GM21786 (cell line): ENCODE results near the gene CERS6.
"Not testable (repeated sequence)": the region's sequence is repeated elsewhere in the genome, so short reads cannot be mapped to it uniquely, and the experiment has no call there.

Experiments used
- ATAC-seq: cut with Tn5 transposase; IDR thresholded peaks from one replicate; pipeline ENCODE4 v1.9.1; 2021; ENCODE audit not compliant: unreplicated experiment

The CERS6 gene

GRCh38 chr2:168633200-168633599 is 177.1 kb downstream of the CERS6 start:
- no peak for ATAC-seq

GRCh38 chr2:168633895-168634294 is 177.8 kb downstream of the CERS6 start:
- peak; percentile 55 for ATAC-seq

GRCh38 chr2:168635065-168635577 is 179.0 kb downstream of the CERS6 start:
- ATAC-seq = peak; percentile 46

- ATAC-seq = no peak
Measured at GRCh38 chr2:168639018-168639417, 182.9 kb downstream of the CERS6 start.

- ATAC-seq = no peak
Measured at GRCh38 chr2:168639441-168639898, 183.4 kb downstream of the CERS6 start.

GRCh38 chr2:168640039-168640438 is 184.0 kb downstream of the CERS6 start:
- no peak for ATAC-seq

GRCh38 chr2:168641636-168642035 is 185.6 kb downstream of the CERS6 start:
- no peak for ATAC-seq

- peak; percentile 59 for ATAC-seq
Measured at GRCh38 chr2:168642873-168643272, 186.8 kb downstream of the CERS6 start.

GRCh38 chr2:168643979-168644378 is 187.9 kb downstream of the CERS6 start:
- no peak for ATAC-seq

- no peak for ATAC-seq
Measured at GRCh38 chr2:168645696-168646338, 189.7 kb downstream of the CERS6 start.

- no peak for ATAC-seq
Measured at GRCh38 chr2:168649105-168649504, 193.0 kb downstream of the CERS6 start.

- ATAC-seq = no peak
Measured at GRCh38 chr2:168649562-168649961, 193.5 kb downstream of the CERS6 start.

GRCh38 chr2:168650139-168650538 is 194.1 kb downstream of the CERS6 start:
- no peak for ATAC-seq

- no peak for ATAC-seq
Measured at GRCh38 chr2:168650781-168651180, 194.7 kb downstream of the CERS6 start.

GRCh38 chr2:168652997-168653921 is 197.2 kb downstream of the CERS6 start:
- ATAC-seq = no peak

GRCh38 chr2:168654705-168655104 is 198.6 kb downstream of the CERS6 start:
- no peak for ATAC-seq

- ATAC-seq = no peak
Measured at GRCh38 chr2:168655207-168655606, 199.1 kb downstream of the CERS6 start.

- ATAC-seq = not testable (repeated sequence)
Measured at GRCh38 chr2:168657378-168657777, 201.3 kb downstream of the CERS6 start.

- ATAC-seq = no peak
Measured at GRCh38 chr2:168658706-168659105, 202.6 kb downstream of the CERS6 start.

GRCh38 chr2:168660870-168661862 is 205.1 kb downstream of the CERS6 start:
- ATAC-seq = no peak

GRCh38 chr2:168661863-168662256 is 205.8 kb downstream of the CERS6 start:
- no peak for ATAC-seq
